ENCODE measurements around the gene FZD8.
"Not testable (repeated sequence)": the region's sequence is repeated elsewhere in the genome, so short reads cannot be mapped to it uniquely, and the experiment has no call there.

Gene FZD8, protein sequence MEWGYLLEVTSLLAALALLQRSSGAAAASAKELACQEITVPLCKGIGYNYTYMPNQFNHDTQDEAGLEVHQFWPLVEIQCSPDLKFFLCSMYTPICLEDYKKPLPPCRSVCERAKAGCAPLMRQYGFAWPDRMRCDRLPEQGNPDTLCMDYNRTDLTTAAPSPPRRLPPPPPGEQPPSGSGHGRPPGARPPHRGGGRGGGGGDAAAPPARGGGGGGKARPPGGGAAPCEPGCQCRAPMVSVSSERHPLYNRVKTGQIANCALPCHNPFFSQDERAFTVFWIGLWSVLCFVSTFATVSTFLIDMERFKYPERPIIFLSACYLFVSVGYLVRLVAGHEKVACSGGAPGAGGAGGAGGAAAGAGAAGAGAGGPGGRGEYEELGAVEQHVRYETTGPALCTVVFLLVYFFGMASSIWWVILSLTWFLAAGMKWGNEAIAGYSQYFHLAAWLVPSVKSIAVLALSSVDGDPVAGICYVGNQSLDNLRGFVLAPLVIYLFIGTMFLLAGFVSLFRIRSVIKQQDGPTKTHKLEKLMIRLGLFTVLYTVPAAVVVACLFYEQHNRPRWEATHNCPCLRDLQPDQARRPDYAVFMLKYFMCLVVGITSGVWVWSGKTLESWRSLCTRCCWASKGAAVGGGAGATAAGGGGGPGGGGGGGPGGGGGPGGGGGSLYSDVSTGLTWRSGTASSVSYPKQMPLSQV

DNA sequence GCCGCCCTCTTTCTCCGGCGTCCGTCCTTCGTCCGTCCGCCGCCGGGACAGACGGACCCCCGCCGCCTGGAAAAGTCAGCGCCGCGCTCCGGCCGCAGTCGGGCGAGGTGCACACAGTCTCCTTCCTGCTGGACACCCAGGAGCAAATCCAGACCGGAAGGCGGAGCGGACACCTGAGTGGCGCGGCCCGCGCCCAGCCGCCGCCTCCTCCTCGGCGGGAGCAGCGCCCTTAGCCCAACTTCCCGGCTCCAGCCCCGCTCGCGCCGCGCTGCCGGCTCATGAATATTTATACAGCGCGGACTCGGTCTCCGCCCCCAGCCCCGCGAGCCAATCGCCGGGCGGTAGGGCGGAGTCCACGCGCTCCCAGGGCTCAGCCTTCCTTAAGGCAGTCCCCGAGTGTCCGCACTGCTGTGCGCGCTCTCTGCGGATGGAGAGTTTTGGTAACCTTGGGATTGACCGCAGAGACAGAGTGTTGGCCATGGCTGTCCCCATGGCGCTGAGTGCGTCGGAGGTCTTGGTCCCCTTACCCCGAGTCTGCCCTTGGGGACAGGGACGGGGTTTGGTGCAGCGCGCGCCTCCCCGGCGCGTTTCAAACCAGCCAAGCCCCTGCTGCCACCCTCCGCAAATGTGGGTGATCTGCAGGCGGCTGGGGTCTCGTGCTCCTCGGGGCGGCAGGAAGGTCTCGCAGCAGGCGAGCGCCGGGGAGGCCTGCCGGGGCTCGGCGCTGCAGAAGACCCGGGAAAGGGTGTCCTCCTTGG lies at the start of gene FZD8:
FZD8 (minus strand) TSS at position 262 of the 758 bp plus-strand sequence. CDS start 867 bp downstream, outside the sequence.
- peak; percentile 86 for ATAC-seq
- no peaks in the 10 kb centered on the region for H3K36me3 Mint-ChIP-seq (ENCODE audit: low read depth)
- H3K27ac Mint-ChIP-seq: no peak within 1 kb of the TSS
- H3K4me1 Mint-ChIP-seq: peaks cover 24% of the 10 kb centered on the region
- H3K27me3 Mint-ChIP-seq: peaks cover 60% of the 10 kb centered on the region
- H3K4me3 Mint-ChIP-seq: peak within 1 kb of the TSS; percentile 75
- no peaks in the 10 kb centered on the region for H3K9me3 Mint-ChIP-seq
- peak; percentile 76 for DNase-seq

DNA sequence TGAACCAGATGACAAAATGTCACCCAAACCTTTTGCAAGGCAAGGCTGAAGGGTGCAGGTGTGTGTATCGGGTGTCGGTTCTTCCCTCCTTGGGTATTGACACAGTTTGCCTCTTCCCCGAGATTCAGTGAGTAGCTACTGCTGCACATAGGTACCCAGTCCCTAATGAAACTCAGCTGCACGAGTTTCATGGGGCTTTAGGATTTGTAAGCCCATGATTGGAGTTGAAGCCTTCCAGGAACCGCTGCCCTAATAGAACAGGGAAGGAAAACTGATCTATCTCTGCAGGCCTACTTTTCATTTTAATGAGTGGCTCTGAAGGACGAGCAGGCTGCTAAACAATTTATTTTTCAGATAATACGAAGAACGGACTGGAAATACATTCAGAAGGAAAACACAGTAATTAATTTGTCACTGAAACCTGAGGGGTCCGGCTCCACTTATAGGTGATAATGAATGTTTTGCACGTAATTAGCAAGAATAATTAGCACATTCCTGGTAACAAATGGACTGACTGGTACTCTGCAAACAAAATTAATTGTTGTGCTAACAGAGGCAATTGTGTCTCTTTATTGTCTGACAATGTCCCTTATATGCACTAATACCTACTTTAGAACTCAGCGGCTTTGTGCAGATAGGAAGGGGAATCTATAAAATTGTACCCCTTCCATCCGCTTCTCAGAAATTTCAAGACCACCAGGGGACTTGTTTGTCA lies 49.6 kb upstream of the FZD8 start:
- Mint-ChIP-seq H3K27ac (no peak overlapping the region), H3K36me3 (ENCODE audit: low read depth) (no peaks in the 10 kb centered on the region), H3K9me3 (no peaks in the 10 kb centered on the region), H3K4me3 (no peak overlapping the region), H3K27me3 (peaks cover 5% of the 10 kb centered on the region), H3K4me1 (no peaks in the 10 kb centered on the region)
- ATAC-seq: no peak
- no peak for DNase-seq

DNA sequence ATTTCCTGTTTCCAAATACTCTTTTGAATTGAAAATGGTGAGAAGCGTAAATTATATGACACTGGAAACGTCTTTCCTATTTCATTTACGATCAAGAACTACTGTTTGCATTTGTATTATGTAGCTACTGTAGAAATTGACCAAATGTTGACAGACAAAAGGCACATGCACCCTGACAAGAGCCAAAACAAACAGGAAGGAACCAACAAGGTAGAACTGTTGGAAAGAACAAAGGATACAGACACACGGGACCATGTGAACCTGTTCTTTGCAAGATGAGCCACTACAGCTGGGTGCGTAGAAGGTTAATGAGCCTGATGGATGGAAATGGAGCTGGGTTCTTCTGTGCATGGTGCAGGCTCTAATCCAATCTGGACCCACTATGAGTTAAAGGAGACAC lies 48.4 kb upstream of the FZD8 start:
- H3K9me3 Mint-ChIP-seq: no peaks in the 10 kb centered on the region
- DNase-seq: no peak
- H3K4me1 Mint-ChIP-seq: no peaks in the 10 kb centered on the region
- H3K4me3 Mint-ChIP-seq: no peak overlapping the region
- no peak for ATAC-seq
- H3K36me3 Mint-ChIP-seq (ENCODE audit: low read depth): no peaks in the 10 kb centered on the region
- H3K27ac Mint-ChIP-seq: no peak overlapping the region
- peaks cover 5% of the 10 kb centered on the region for H3K27me3 Mint-ChIP-seq

DNA sequence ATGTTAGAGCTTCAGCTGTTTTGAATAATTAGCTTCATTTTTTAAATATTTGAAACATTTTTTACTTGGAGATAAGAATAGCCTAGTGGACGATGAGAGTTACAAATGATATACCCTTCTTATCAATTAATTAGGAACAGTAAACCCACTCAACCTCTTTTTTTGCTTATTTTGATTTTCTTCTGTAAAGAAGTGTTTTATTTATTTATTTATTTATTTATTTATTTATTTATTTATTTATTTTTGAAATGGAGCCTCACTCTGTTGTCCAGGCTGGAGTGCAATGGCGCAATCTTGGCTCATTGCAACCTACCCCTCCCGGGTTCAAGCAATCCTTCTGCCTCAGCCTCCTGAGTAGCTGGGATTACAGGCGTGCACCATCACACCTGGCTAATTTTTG lies 43.8 kb upstream of the FZD8 start:
- H3K4me1 Mint-ChIP-seq; H3K27me3 Mint-ChIP-seq; H3K36me3 Mint-ChIP-seq (ENCODE audit: low read depth); DNase-seq; H3K4me3 Mint-ChIP-seq; H3K27ac Mint-ChIP-seq; ATAC-seq: not testable (repeated sequence)
- H3K9me3 Mint-ChIP-seq: peaks cover 13% of the 10 kb centered on the region

DNA sequence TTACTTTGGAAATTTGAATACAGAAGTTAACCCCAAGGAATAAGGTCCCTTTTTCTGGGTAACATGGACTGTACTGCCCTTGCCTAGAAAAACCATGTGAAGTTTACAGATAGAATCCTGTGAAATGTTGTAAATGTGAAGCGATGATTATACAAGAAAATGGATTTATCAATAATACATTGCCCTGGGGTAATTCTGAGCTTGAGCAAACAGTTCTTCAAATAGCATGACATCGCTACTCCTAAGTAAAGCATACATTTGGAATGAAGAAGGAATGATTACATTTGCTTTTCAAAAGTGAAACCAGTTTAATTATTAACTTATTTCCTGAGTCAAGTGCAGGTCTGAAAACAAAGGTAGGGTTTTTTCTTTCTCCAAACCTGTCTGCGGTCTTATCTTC lies 43.3 kb upstream of the FZD8 start:
- Mint-ChIP-seq H3K9me3 (peaks cover 16% of the 10 kb centered on the region), H3K4me3 (no peak overlapping the region), H3K27ac (no peak overlapping the region), H3K36me3 (ENCODE audit: low read depth) (no peaks in the 10 kb centered on the region), H3K4me1 (no peaks in the 10 kb centered on the region), H3K27me3 (peaks cover 5% of the 10 kb centered on the region)
- DNase-seq: no peak
- ATAC-seq: no peak

DNA sequence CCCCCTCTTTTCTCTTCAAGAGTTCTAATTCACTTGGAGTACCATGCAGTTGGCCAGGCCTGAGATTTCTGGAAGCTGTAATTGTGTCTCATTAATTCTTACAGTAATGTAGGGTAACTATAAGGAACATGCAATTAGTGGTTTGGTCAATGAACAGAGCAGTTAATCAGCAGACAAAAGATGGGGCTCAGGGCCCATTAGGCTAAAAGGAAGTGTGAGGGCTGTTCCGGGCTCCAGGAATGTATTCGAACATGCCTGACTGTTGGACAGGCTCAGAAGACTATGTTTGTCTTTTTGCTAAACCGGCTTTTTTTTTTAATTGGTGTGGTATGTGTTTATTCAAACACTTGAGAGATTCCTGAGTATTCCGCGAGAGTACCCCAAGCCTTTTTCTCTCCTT lies 42.5 kb upstream of the FZD8 start:
- Mint-ChIP-seq H3K4me1 (no peaks in the 10 kb centered on the region), H3K27me3 (peaks cover 5% of the 10 kb centered on the region), H3K36me3 (ENCODE audit: low read depth) (no peaks in the 10 kb centered on the region), H3K27ac (no peak overlapping the region), H3K9me3 (peaks cover 16% of the 10 kb centered on the region), H3K4me3 (no peak overlapping the region)
- DNase-seq: no peak
- ATAC-seq: no peak

DNA sequence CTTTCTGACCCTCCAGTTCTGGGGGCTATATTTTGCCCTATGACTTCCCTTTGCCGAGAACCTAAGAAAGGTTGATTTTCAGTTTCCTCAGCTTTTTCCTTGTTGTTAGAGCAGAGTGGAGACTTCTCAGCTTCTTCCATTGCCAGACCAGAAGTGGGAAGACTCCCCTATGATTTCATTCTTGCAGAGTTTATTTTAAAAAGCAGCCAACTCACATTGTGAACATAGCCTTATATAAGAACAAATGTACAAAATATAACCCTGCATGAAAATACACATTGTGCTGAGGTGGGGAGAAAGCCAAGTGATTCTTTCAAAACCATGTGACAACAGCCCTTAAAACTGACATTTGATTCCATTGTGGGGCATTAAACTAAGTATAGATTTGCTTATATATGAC lies 33.8 kb upstream of the FZD8 start:
- Mint-ChIP-seq H3K27ac (no peak overlapping the region), H3K4me3 (no peak overlapping the region), H3K36me3 (ENCODE audit: low read depth) (peaks cover 2% of the 10 kb centered on the region), H3K4me1 (no peaks in the 10 kb centered on the region), H3K27me3 (peaks cover 2% of the 10 kb centered on the region), H3K9me3 (peaks cover 3% of the 10 kb centered on the region)
- DNase-seq: no peak
- ATAC-seq: no peak

DNA sequence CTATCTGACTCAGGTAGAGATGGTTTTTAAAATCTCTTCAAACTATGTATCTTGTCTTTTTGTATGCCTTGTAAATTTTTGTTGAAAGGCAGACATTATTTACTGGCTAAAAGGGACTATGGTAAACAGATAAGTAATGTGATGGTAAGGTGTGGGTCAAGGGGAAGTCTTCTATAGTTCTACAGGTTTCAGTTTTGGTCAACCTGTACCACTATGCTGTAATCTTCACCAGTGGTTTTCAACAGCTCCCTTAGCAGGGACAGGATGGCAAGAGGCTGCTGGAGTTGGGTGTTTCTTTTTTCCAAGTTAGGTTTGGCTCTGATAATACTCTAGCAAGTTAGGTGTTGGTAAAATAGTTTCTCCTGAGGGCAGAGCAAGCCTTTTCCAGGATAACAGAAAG lies 32.7 kb upstream of the FZD8 start:
- no peak for DNase-seq
- ATAC-seq: no peak
- Mint-ChIP-seq H3K27ac (no peak overlapping the region), H3K36me3 (ENCODE audit: low read depth) (peaks cover 2% of the 10 kb centered on the region), H3K9me3 (no peaks in the 10 kb centered on the region), H3K4me1 (no peaks in the 10 kb centered on the region), H3K27me3 (peaks cover 2% of the 10 kb centered on the region), H3K4me3 (no peak overlapping the region)

DNA sequence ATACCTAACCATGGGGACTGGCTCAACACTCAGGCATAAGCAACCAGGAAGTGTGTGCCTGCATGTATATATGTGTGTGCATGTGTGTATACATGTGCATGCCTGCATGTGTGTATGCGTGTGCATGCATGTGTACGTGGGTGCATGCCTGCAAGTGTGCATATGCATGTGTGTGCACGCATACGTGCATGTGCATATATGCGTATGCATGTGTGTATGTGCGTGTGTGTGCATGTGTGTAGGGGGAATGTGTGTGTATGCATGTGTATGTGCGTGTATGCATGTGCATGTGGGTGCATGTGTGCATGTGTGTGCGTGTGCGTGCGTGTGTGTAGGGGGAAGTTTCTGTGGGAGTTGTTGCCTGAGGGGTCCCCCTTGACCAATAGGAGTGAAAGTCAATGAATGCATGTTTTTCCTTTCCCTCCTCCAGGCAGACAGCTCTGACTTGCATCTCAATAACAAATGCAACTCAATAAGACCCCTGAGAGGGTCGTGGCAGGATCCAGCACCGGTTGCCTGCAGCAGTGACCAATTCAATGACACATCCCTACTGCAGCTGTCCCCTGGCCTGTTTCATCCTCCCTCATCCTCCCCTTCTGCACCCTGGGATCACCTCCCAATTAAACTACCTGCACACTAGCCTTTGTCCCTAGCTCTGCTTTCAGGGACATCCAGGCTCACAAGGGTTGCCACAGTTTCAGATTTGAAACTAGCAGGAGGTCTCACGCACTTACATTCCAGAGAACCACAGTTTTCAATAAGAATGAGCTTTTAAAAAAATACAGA lies 27.0 kb upstream of the FZD8 start:
- peaks cover 4% of the 10 kb centered on the region for H3K27me3 Mint-ChIP-seq
- H3K36me3 Mint-ChIP-seq (ENCODE audit: low read depth): peaks cover 2% of the 10 kb centered on the region
- DNase-seq (no peak), ATAC-seq (no peak)
- H3K4me3 Mint-ChIP-seq: no peak overlapping the region
- H3K9me3 Mint-ChIP-seq: peaks cover 19% of the 10 kb centered on the region
- no peaks in the 10 kb centered on the region for H3K4me1 Mint-ChIP-seq
- H3K27ac Mint-ChIP-seq: no peak overlapping the region

DNA sequence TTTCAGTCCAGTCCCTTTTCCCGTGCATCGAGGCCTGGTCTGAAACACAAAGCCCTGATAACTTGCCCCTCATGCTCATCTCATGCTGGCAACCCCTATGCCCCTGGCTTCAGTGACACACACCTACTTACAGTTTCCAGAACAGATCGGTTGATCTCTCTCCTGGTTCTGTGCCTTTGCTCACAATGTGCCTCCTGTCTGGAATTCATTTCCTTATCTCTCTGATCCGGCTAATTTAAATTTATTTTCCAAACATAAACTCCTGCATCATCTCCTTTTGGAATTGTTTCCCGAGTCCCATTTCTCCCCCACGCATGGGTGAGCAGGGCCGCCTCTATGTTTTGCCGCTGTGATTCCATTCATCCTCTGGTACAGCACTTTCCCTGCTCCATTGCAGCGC lies 25.9 kb upstream of the FZD8 start:
- no peak overlapping the region for H3K4me3 Mint-ChIP-seq
- H3K4me1 Mint-ChIP-seq: no peaks in the 10 kb centered on the region
- H3K27ac Mint-ChIP-seq: no peak overlapping the region
- peaks cover 7% of the 10 kb centered on the region for H3K27me3 Mint-ChIP-seq
- DNase-seq (no peak), ATAC-seq (no peak)
- H3K9me3 Mint-ChIP-seq: peaks cover 19% of the 10 kb centered on the region
- peaks cover 2% of the 10 kb centered on the region for H3K36me3 Mint-ChIP-seq (ENCODE audit: low read depth)

DNA sequence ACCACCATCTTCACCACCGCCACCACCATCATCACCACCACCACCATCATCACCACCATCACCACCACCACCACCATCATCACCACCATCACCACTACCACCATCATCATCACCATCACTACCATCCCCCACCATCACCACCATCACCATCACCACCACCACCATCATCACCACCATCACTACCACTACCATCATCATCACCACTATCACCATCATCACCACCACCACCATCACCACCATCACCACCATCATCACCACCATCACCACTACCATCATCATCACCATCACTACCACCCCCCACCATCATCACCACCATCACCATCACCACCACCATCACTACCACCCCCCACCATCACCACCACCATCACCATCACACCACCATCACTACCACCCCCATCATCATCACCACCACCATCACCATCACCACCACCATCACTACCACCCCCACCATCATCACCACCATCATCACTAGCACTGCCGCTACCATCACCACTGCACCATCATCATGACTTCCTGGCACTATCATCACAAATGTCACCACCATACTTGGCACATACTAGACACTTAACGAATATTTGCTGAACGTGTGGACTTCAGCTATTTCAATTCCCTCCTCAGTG lies 25.3 kb upstream of the FZD8 start:
- Mint-ChIP-seq H3K4me3 (no peak overlapping the region), H3K9me3 (peaks cover 19% of the 10 kb centered on the region), H3K36me3 (ENCODE audit: low read depth) (peaks cover 2% of the 10 kb centered on the region), H3K27me3 (peaks cover 7% of the 10 kb centered on the region), H3K27ac (no peak overlapping the region), H3K4me1 (no peaks in the 10 kb centered on the region)
- ATAC-seq (no peak), DNase-seq (no peak)

DNA sequence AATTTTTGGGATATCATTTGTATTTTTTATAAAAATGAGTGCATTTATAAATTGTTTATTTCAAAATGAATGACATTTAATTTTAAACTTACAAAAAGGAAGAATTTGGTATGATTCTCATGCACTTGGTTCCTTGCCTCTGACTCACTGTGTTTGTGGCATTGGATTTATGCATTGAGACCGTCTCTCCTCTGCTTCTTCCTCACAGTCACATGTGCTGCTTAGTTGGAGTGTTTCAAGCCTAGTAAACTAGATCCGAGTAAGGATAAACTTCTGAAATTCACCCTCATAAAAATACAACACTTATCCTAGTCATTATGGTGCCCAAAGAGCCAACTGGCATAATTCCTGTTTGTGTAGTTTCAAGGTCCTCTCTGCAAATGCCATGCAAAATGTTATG lies 19.1 kb upstream of the FZD8 start:
- ATAC-seq (no peak), DNase-seq (no peak)
- H3K27me3 Mint-ChIP-seq: peaks cover 23% of the 10 kb centered on the region
- no peak overlapping the region for H3K27ac Mint-ChIP-seq
- H3K4me1 Mint-ChIP-seq: no peaks in the 10 kb centered on the region
- H3K4me3 Mint-ChIP-seq: no peak overlapping the region
- no peaks in the 10 kb centered on the region for H3K9me3 Mint-ChIP-seq
- H3K36me3 Mint-ChIP-seq (ENCODE audit: low read depth): no peaks in the 10 kb centered on the region

DNA sequence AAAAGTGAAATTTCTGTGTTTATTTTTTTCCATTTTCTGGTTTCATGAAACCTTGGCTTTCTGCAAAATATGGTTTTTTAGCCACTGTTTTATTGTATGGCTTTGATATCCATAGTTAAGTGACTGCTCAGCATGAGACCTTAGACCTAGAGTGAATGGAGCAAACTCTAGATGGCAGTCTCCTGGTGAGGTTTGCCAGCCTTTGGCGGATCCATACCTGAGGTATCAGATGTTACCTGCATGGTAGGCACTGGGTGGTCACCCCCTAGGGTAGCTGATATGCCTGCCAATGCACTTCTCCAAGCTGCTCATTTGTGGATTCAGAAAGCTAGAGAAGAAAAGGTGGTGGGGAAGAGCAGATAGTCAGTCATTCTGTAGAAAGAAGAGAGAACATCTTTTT lies 17.4 kb upstream of the FZD8 start:
- H3K27me3 Mint-ChIP-seq: peaks cover 26% of the 10 kb centered on the region
- no peak for ATAC-seq
- no peak for DNase-seq

More for the DNA sequence above, 17.4 kb upstream of the FZD8 start:
- Mint-ChIP-seq H3K27ac (no peak overlapping the region), H3K36me3 (ENCODE audit: low read depth) (no peaks in the 10 kb centered on the region), H3K4me1 (no peaks in the 10 kb centered on the region), H3K9me3 (no peaks in the 10 kb centered on the region), H3K4me3 (no peak overlapping the region)
